H1 (cell line): ENCODE results near the gene IL1RL1. TPM values are rescaled to one million over a fixed set of nuclear protein-coding genes. Genes with fewer than 3 reads are reported as not detected.

ENCODE experiments used
- CTCF ChIA-PET: fragments of 300-600 bp; sonication (Branson Sonifier 250); formaldehyde crosslinking; loops from one replicate; lab custom pipeline; 2021; ENCODE audit not compliant: partially characterized antibody; lab: Charles Lee
- POLR2A ChIA-PET: fragments of 300-600 bp; sonication (Branson Sonifier 250); formaldehyde crosslinking; loops from one replicate; lab custom pipeline; 2021; ENCODE audit warnings: inconsistent platforms; ENCODE audit not compliant: partially characterized antibody; lab: Charles Lee
- DNase-seq, 2 experiments: peaks; one replicate each; pipeline versions ENCODE4 v3.0.0 to v3.0.0-alpha.2; 2010 to 2022; ENCODE audit warnings: low spot score in 2 of 2, low read depth in 1 of 2, mixed read lengths in 1 of 2
- FAIRE-seq: peaks from 2 replicates; lab custom pipeline; 2011; peaks lifted over from hg19 to GRCh38; lab: Jason Lieb, UNC
- H2AFZ ChIP-seq: 2 replicates; pipeline ENCODE4 v1.8.1; 2012; ENCODE audit warnings: low read length, inconsistent platforms
- H2AK5ac ChIP-seq: 2 replicates; pipeline ENCODE4 v1.6.1; 2013; ENCODE audit warnings: low read depth, low read length
- H2BK120ac ChIP-seq: replicated peaks from 2 replicates; pipeline ENCODE3; 2013; ENCODE audit warnings: low read depth, low read length, inconsistent platforms
- H2BK12ac ChIP-seq: 2 replicates; pipeline ENCODE4 v1.6.1; 2013; ENCODE audit warnings: low read depth, low read length
- H2BK15ac ChIP-seq: 2 replicates; pipeline ENCODE4 v1.6.1; 2013; ENCODE audit warnings: low read length
- H2BK20ac ChIP-seq: 2 replicates; pipeline ENCODE4 v1.6.1; 2013; ENCODE audit warnings: low read length
- H2BK5ac ChIP-seq: 2 replicates; pipeline ENCODE4 v1.6.1; 2013; ENCODE audit warnings: low read depth, low read length
- H3K14ac ChIP-seq: 2 replicates; pipeline ENCODE4 v1.6.1; 2013; ENCODE audit warnings: inconsistent platforms; ENCODE audit not compliant: insufficient read length
- H3K18ac ChIP-seq: 2 replicates; pipeline ENCODE4 v1.6.1; 2013; ENCODE audit warnings: low read length; ENCODE audit errors: extremely low read depth
- H3K23ac ChIP-seq: 2 replicates; pipeline ENCODE4 v1.6.1; 2013; ENCODE audit warnings: inconsistent platforms; ENCODE audit not compliant: insufficient read length
- H3K23me2 ChIP-seq: 2 replicates; pipeline ENCODE4 v1.6.1; 2013; ENCODE audit warnings: low read depth, low read length
- H3K27ac ChIP-seq: 2 replicates; pipeline ENCODE4 v1.6.1; 2011; ENCODE audit warnings: low read depth, low read length, inconsistent platforms
- H3K27me3 ChIP-seq, 4 experiments: replicated peaks in 1 of 4; 1 replicate in 1 of 4; 2 replicates in 3 of 4; pipeline versions ENCODE4 v1.6.1 to v1.8.1; 2011 to 2013; ENCODE audit warnings: low read length in 3 of 4, mild to moderate bottlenecking in 3 of 4, inconsistent platforms in 2 of 4, mixed read lengths in 2 of 4, moderate library complexity in 1 of 4; ENCODE audit not compliant: control insufficient read depth in 3 of 4, insufficient read depth in 3 of 4; ENCODE audit errors: extremely low read depth in 1 of 4
- H3K36me3 ChIP-seq, 4 experiments: 2 replicates each; pipeline versions ENCODE4 v1.6.1 to v1.8.1; 2011 to 2013; ENCODE audit warnings: mild to moderate bottlenecking in 4 of 4, low read length in 3 of 4, moderate library complexity in 2 of 4, control low read depth in 1 of 4, inconsistent platforms in 1 of 4; ENCODE audit not compliant: insufficient read depth in 4 of 4, control insufficient read depth in 2 of 4
- H3K4ac ChIP-seq: replicated peaks from 2 replicates; pipeline ENCODE3; 2013; ENCODE audit warnings: low read length, low read depth, mixed read lengths, inconsistent platforms; ENCODE audit not compliant: insufficient read length
- H3K4me1 ChIP-seq, 4 experiments: replicated peaks in 1 of 4; 1 replicate in 1 of 4; 2 replicates in 3 of 4; pipeline versions ENCODE4 v1.6.1 to v1.8.1; 2011 to 2013; ENCODE audit warnings: low read length in 3 of 4, inconsistent platforms in 2 of 4, mixed read lengths in 1 of 4; ENCODE audit not compliant: insufficient read depth in 4 of 4, control insufficient read depth in 3 of 4
- H3K4me2 ChIP-seq, 2 experiments: 2 replicates each; pipeline versions ENCODE4 v1.6.1 to v1.8.1; 2011 to 2013; ENCODE audit warnings: low read depth in 2 of 2, low read length in 2 of 2, control low read depth in 1 of 2, inconsistent platforms in 1 of 2, mild to moderate bottlenecking in 1 of 2; ENCODE audit not compliant: insufficient read depth in 1 of 2
- H3K4me3 ChIP-seq, 4 experiments: fragments of 200-600, 300-600 bp in 1 of 4; sonication (generic), shearing (Covaris generic), sonication (Bioruptor Twin) in 1 of 4; 2 replicates each; pipeline versions ENCODE4 v1.5.1 to v1.8.1; 2011 to 2016; ENCODE audit warnings: low read length in 4 of 4, low read depth in 3 of 4, control low read depth in 2 of 4, inconsistent platforms in 2 of 4, mild to moderate bottlenecking in 2 of 4, mixed read lengths in 1 of 4, moderate library complexity in 1 of 4; ENCODE audit not compliant: insufficient read depth in 2 of 4; ENCODE audit errors: extremely low read depth in 1 of 4
- H3K56ac ChIP-seq: replicated peaks from 2 replicates; pipeline ENCODE3; 2013; ENCODE audit warnings: low read depth, mild to moderate bottlenecking, mixed read lengths, low read length, inconsistent platforms; ENCODE audit not compliant: insufficient read length
- H3K79me1 ChIP-seq: 2 replicates; pipeline ENCODE4 v1.6.1; 2013; ENCODE audit warnings: low read depth, low read length, control low read depth
- H3K79me2 ChIP-seq, 2 experiments: 2 replicates each; pipeline versions ENCODE4 v1.6.1 to v1.8.1; 2012 to 2013; ENCODE audit warnings: low read length in 2 of 2, mild to moderate bottlenecking in 2 of 2, inconsistent platforms in 1 of 2; ENCODE audit not compliant: insufficient read depth in 2 of 2, control insufficient read depth in 1 of 2
- H3K9ac ChIP-seq, 4 experiments: replicated peaks in 1 of 4; 1 replicate in 1 of 4; 2 replicates in 3 of 4; pipeline versions ENCODE4 v1.6.1 to v1.8.1; 2011 to 2013; ENCODE audit warnings: low read depth in 3 of 4, low read length in 3 of 4, control low read depth in 2 of 4, mild to moderate bottlenecking in 2 of 4, moderate library complexity in 2 of 4, inconsistent platforms in 1 of 4; ENCODE audit errors: extremely low read depth in 1 of 4
- H3K9me3 ChIP-seq, 2 experiments: 2 replicates each; pipeline versions ENCODE4 v1.6.1 to v1.8.1; 2012 to 2013; ENCODE audit warnings: mild to moderate bottlenecking in 2 of 2, moderate library complexity in 2 of 2, control low read depth in 1 of 2, inconsistent platforms in 1 of 2, low read depth in 1 of 2, low read length in 1 of 2, mixed read lengths in 1 of 2; ENCODE audit not compliant: insufficient read depth in 2 of 2
- H4K20me1 ChIP-seq, 2 experiments: replicated peaks in 1 of 2; 2 replicates each; pipeline versions ENCODE3 to v1.8.1; 2011 to 2013; ENCODE audit warnings: inconsistent platforms in 2 of 2, low read length in 2 of 2, mild to moderate bottlenecking in 1 of 2; ENCODE audit not compliant: insufficient read depth in 2 of 2, control insufficient read depth in 1 of 2
- H4K5ac ChIP-seq: 2 replicates; pipeline ENCODE4 v1.6.1; 2013; ENCODE audit warnings: low read length, low read depth, mixed read lengths, inconsistent platforms; ENCODE audit not compliant: insufficient read length
- H4K8ac ChIP-seq: 2 replicates; pipeline ENCODE4 v1.8.0; 2013; ENCODE audit warnings: mild to moderate bottlenecking, moderate library complexity, low read length, inconsistent platforms; ENCODE audit not compliant: insufficient read depth; ENCODE audit errors: extremely low read depth
- H4K91ac ChIP-seq: replicated peaks from 2 replicates; pipeline ENCODE3; 2013; ENCODE audit warnings: low read length, mixed read lengths, inconsistent platforms; ENCODE audit not compliant: insufficient read length
- ATF3 ChIP-seq: IDR thresholded peaks from 2 replicates; pipeline ENCODE4 v1.6.1; 2011; ENCODE audit warnings: low read depth, mild to moderate bottlenecking, low read length; ENCODE audit not compliant: insufficient read depth
- E2F6 ChIP-seq: IDR thresholded peaks from 2 replicates; pipeline ENCODE4 v1.6.1; 2012; ENCODE audit warnings: inconsistent platforms
- EP300 ChIP-seq, 2 experiments: IDR thresholded peaks; 1 replicate in 1 of 2; 2 replicates in 1 of 2; pipeline ENCODE4 v1.6.1; 2011 to 2012; ENCODE audit warnings: low read depth in 2 of 2, low read length in 2 of 2, mild to moderate bottlenecking in 2 of 2, borderline replicate concordance in 1 of 2, inconsistent platforms in 1 of 2, moderate library complexity in 1 of 2
- KDM5A ChIP-seq: fragments of 200-600 bp; IDR thresholded peaks from 2 replicates; pipeline ENCODE4 v1.7.1; 2012; ENCODE audit warnings: mild to moderate bottlenecking, low read length, inconsistent platforms, mixed read lengths
- MAFK ChIP-seq: IDR thresholded peaks from 2 replicates; pipeline ENCODE4 v1.6.1; 2012; ENCODE audit warnings: low read depth, mild to moderate bottlenecking, improper control_type of control experiment, low read length
- RAD21 ChIP-seq, 2 experiments: IDR thresholded peaks in 1 of 2; conservative IDR thresholded peaks in 1 of 2; 2 replicates each; pipeline ENCODE4 v1.6.1; 2011; ENCODE audit warnings: low read depth in 2 of 2, low read length in 2 of 2, improper control_type of control experiment in 1 of 2, inconsistent platforms in 1 of 2, mild to moderate bottlenecking in 1 of 2, moderate library complexity in 1 of 2
- RFX5 ChIP-seq: IDR thresholded peaks from 2 replicates; pipeline ENCODE4 v1.6.1; 2011; ENCODE audit warnings: low read depth, low read length, improper control_type of control experiment, borderline replicate concordance
- SP4 ChIP-seq: IDR thresholded peaks from 2 replicates; pipeline ENCODE4 v1.6.1; 2012; ENCODE audit warnings: low read length, inconsistent platforms
- WGBS, 2 experiments: shearing (Covaris generic) in 1 of 2; methylation state at CpG; one replicate each; pipeline versions ENCODE4 v1.1.6 to v1.1.7; 2013 to 2015; ENCODE audit warnings: low lambda C conversion rate in 2 of 2, mixed read lengths in 2 of 2, inconsistent platforms in 1 of 2, low coverage in 1 of 2, missing lambda C conversion rate in 1 of 2; ENCODE audit not compliant: insufficient replicate concordance in 2 of 2, insufficient coverage in 1 of 2, insufficient read length in 1 of 2; ENCODE audit errors: extremely low coverage in 1 of 2, missing lambda C conversion rate in 1 of 2; 5-methylcytosine and 5-hydroxymethylcytosine counted together
- polyA plus RNA-seq, 7 experiments: library from polyadenylated mRNA; depleted of rRNA in 3 of 7; stranded (reverse) in 5 of 7; unstranded in 2 of 7; fragments of >200 nt in 5 of 7; fragments of 200-250 nt in 2 of 7; gene quantifications; 1 replicate in 5 of 7; 2 replicates in 1 of 7; 4 replicates in 1 of 7; pipeline versions ENCODE4 v1.2.1 to v1.2.3, GENCODE V29; 2011 to 2013; ENCODE audit warnings: missing spikeins in 2 of 7, mixed read lengths in 2 of 7
- total RNA-seq: library from RNA; stranded (reverse); fragmentation: NEBNext Ultra II Directional; extraction: Animal tissue kit (Norgen Biotek cat#: 25700); gene quantifications from 2 replicates; pipeline ENCODE4 v1.2.1, GENCODE V29; 2021

IL1RL1 gene
- total and polyA plus RNA-seq, 2 of the 8 experiments (the other 6 are each of a cell fraction or from before 2014, with no cell fraction given) = not detected

- no peaks in the 10 kb centered on the region for H3K27me3 ChIP-seq
- H3K56ac ChIP-seq = no peak overlapping the region
- CTCF ChIA-PET = interaction anchor here (1.3 kb wide), 1 partner anchor 31 kb away, joined by 3 read pairs; no protein-coding TSS in a partner anchor
- H2AFZ ChIP-seq = no peak overlapping the region
- no peak overlapping the region for H3K27ac ChIP-seq
- H3K14ac ChIP-seq = no peak overlapping the region
- no peaks in the 10 kb centered on the region for H3K79me2 ChIP-seq
- no peak overlapping the region for H2BK5ac ChIP-seq
- FAIRE-seq = no peak
- no peak overlapping the region for H3K4ac ChIP-seq
- TF ChIP-seq E2F6 (no peak), SP4 (no peak), KDM5A (no peak), RAD21 (IDR thresholded peaks at IDR 0.05 in 1 of 2, conservative IDR thresholded peaks at IDR 0.05 in 1 of 2; ENCODE audit: low read depth in 2 of 2, low read length in 2 of 2) (0 out of 4 replicates have a peak, but pooled peaks of 1 of the 2 experiments have one; percentile 3), MAFK (no peak), EP300 (IDR thresholded peaks at IDR 0.05; ENCODE audit: borderline replicate concordance in 1 of 2, low read depth in 2 of 2, low read length in 2 of 2) (no peak), RFX5 (no peak), ATF3 (no peak)
- TF ChIP-seq, all 59 proteins: peak for 1
- H3K23ac ChIP-seq = no peak overlapping the region
- 89% methylated on average over 5 of the region's 5 CpGs; no CpG with 5 or more reads in 1 of the 2 experiments for WGBS, 2 experiments
- H3K18ac ChIP-seq = no peak overlapping the region
- H4K5ac ChIP-seq = no peak overlapping the region
- H2BK15ac ChIP-seq = no peak overlapping the region
- H3K9ac ChIP-seq = no peak overlapping the region
- peaks cover 3% of the 10 kb centered on the region; the same call in 1 of the 2 replicates for H3K23me2 ChIP-seq
- no peaks in the 10 kb centered on the region for H3K79me1 ChIP-seq
- no peaks in the 10 kb centered on the region for H3K36me3 ChIP-seq
- no peak overlapping the region for H4K8ac ChIP-seq
- no peak overlapping the region for H3K4me2 ChIP-seq
- no peak overlapping the region for H2BK20ac ChIP-seq
- no peak overlapping the region for H2BK12ac ChIP-seq
- no peak for DNase-seq
- H3K4me1 ChIP-seq = no peaks in the 10 kb centered on the region
- no peaks in the 10 kb centered on the region for H4K20me1 ChIP-seq
- no peak overlapping the region for H3K4me3 ChIP-seq
- no peak overlapping the region for H2BK120ac ChIP-seq
- H3K9me3 ChIP-seq = no peaks in the 10 kb centered on the region
- POLR2A ChIA-PET = no interaction called here
- no peak overlapping the region for H2AK5ac ChIP-seq
- H4K91ac ChIP-seq = no peak overlapping the region
These were observed 39.5 kb upstream of the IL1RL1 start for GRCh38 chr2:102271844-102272243.
